ENCODE measurements around the gene USP11.

Gene USP11

DNA sequence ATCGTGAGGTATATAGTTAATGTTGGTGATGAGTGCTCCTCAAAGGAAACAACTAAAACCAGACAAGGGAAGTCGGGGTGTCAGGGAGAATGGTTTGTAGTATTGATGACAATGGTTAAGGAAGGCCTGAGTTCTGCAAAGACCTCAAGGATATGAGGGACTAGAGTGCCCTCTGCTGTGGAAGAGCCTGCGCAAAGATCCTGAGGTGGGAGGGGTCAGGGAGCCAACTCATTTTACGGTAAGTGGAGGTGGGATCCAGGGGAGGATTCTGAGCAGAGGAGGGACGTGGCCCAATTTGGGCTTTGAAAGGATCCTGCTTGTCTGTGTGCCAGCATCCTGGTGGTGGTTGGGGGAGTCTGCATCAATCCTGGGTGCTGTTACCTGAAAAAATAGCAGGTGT is 27.8 kb upstream of the USP11 start:
- DNase-seq: no peak

DNA sequence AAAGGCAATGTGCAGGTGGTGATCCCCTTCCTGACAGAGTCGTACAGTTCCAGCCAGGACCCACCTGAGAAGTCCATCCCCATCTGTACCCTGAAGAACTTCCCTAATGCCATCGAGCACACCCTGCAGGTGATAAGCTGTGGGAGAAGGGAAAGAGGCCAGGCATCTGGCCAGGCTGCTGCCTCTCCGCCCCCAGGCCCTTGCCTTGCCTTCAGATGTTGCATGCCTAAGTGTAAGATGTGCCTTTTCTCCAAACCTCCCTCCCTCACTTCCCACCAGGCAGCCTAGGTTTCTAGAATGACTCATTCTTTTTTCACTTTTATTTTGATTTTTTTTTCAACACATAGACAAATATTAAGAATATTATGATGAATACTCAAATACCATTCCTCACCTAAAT is 26.5 kb upstream of the USP11 start:
- no peak for DNase-seq

- DNase-seq: no peak
Measured at GRCh38 chrX:47208108-47208507, 24.7 kb upstream of the USP11 start.

GRCh38 chrX:47209508-47210238 is 23.1 kb upstream of the USP11 start:
- peak in 1 of 14 donors; percentile 10 for DNase-seq

GRCh38 chrX:47210661-47211425 is 22.0 kb upstream of the USP11 start:
- no peak for DNase-seq

DNA sequence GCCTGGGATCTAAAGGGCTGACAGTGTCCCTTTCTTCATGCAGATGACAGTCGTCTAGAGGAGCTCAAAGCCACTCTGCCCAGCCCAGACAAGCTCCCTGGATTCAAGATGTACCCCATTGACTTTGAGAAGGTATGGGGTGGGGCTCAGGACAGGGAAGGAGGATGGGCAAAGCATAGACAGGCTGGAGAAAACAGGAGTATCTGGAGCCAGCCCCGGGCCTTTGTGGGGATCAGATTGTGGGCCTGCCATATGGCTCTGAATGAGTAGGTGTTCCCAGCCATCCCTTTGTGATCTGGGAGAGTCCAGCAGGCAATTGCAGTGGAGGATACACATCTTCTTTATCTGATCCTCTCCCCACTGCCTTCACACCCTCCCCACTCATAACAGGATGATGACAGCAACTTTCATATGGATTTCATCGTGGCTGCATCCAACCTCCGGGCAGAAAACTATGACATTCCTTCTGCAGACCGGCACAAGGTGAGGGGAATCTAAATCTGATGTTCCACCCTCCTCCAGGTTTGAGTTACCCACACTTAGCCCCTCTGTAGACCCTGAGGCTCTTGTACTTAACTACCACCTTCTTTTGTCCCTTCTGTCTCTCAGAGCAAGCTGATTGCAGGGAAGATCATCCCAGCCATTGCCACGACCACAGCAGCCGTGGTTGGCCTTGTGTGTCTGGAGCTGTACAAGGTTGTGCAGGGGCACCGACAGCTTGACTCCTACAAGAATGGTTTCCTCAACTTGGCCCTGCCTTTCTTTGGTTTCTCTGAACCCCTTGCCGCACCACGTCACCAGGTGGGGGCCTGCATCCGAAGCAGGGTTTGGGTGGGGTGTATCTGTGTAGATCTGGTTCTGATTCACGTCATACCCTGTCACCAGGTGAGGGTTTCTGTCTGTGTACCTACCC is 20.2 kb upstream of the USP11 start:
- no peak for DNase-seq

- no peak for DNase-seq
Measured at GRCh38 chrX:47214435-47215077, 18.3 kb upstream of the USP11 start.

GRCh38 chrX:47215291-47215900 is 17.4 kb upstream of the USP11 start:
- DNase-seq: no peak

DNA sequence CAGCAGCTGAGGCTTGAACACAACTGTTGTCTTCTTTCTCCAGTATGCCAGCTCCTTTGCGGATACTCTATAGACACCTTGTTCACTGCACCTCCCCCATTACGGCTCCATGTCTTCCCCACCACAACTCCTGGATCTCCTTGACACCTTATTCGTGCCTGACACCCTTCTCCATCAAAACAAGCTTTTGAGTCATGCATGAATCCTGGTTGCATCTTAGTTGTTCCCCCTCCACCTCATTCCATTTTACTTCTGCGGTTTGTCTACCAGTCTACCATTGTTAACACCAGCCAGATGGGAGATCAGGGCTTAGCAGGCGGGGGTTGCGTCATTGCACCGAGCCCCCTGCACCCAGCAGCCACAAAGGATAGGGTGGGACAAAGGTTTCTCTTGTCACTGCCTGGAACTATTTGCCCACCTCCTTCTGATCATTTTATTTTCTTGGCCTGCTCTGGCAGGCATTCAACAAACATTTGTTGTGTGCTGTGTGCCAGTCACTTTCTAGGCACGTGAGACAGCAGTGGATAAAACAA is 16.4 kb upstream of the USP11 start:
- DNase-seq: no peak

GRCh38 chrX:47217121-47217851 is 15.5 kb upstream of the USP11 start:
- DNase-seq: no peak

GRCh38 chrX:47217852-47218279 is 14.9 kb upstream of the USP11 start:
- DNase-seq: peak; percentile 65 to 98 (median 92)

GRCh38 chrX:47218280-47218919 is 14.4 kb upstream of the USP11 start, which contains the start of gene CDK16:
Gene CDK16, plus strand, starts transcription at chrX:47218681. Its CDS starts 4,877 bp downstream, at chrX:47223558.
- peak; percentile 50 to 93 (median 86) for DNase-seq

DNA sequence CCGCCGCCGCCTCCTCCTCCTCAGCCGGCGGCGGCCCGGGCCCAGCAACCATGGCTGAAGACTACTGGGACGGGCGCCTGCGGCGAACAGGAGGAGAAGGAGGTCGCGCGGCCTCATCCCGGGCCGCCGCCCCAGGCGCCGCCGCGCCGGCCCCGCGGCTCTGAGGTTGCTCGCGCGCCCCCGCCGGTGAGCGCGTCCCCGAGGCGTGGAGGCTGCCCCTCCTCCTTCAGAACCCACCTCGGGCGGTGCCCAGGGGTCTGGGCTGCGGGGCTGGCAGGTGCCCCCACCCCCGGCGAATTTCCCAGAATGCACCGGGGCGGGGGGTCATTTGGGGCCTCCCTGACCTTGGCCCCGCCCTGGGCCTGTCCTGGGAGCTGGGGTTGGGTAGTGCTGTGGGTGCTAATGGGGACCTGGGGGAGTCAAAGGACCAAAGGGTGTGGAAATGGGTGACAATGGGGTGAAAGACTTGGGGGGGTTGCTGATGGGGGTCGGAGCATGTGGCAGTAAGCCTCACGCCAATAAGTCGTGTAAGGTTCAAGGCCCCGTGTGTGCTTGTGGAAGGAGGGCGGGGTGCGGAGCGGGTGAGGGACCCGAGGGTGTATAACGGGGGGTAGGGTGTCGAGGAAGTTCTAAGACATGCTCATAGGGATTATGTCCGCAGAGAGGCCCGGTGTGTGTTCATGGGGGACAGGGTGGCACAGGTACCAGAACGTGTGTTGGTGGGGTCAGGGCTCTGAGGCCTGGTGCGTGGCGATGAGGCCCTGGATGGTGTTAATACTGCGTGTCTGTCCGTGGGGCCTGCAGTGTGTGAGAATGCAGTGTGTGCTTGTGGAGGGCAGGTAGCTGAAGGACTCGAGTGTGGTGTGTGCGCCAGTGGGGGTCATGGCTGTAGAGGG is 13.6 kb upstream of the USP11 start:
- DNase-seq: peak in 6 of 14 donors; percentile 10 to 40 (median 26)

DNA sequence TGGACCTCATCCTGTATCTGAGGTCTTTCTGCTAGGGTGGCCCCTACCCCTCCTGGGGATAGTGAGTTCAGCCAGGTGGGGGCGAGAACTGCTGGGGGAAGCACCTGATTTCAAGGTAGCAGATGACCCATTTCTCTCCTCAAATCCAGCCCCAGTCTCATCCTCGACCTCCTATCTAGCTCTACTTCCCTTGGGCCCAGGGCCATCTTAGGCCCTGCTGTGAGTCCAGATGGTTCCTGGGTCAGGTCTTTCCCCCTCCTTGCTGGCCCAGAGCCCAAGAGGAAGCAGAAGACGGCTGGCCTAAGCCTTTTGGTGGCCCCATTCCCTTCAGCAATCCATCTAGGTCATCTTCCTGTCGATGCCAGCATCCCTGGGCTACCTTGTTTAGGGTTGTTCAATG is 11.1 kb upstream of the USP11 start:
- DNase-seq: peak in 1 of 14 donors; percentile 26

DNA sequence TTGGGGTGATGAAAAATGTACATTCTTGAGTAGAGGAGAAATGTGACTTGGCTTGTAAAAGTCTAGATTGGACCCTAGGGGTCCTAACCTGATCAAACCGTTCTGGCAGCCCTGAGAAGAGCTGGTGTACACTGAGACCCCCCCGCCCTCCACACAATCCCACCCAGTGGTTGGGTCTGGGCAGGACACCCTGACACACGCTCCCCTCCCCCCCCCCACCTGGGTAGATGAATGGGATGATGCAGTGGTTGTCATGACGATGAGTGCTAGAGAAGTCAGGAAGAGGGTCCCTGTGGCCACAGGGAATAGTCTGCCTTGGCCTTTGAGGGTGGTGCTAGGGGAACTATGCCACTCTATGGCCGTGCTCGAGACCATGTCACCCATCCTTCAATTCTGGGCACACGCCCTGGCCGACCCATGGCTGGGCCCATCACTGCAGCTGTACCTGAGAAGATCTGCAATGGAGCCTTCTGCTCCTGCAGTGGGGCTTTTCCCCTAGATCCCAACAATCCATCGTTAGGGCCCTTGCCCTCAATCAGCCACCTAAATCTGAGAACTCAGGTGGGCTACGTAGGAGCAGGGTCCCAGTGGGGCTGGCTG is 10.0 kb upstream of the USP11 start:
- no peak for DNase-seq

- DNase-seq: no peak
Measured at GRCh38 chrX:47223476-47224250, 9.1 kb upstream of the USP11 start.

DNA sequence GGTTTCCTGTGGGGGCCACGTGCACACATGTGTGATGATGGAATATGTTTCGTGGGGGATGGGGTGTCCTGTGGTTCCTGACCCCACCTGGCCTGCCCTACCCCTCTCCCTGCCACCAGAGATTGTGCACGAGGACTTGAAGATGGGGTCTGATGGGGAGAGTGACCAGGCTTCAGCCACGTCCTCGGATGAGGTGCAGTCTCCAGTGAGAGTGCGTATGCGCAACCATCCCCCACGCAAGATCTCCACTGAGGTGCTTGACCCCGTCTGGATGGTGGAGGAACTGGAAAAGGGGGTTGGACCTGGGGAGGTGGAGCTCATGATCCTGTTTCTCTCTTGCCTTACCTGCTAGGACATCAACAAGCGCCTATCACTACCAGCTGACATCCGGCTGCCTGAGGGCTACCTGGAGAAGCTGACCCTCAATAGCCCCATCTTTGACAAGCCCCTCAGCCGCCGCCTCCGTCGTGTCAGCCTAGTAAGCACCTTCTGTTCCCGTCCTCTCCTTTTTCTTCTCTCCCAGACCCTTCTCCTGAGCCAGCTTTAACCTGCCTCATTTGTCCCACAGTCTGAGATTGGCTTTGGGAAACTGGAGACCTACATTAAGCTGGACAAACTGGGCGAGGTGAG is 8.4 kb upstream of the USP11 start:
- DNase-seq: no peak
